AG04450 (cell line): Measurements from ENCODE around the gene EEIG2. TPM values are rescaled to one million over a fixed set of nuclear protein-coding genes. Genes with fewer than 3 reads are reported as not detected.

Experiments used
- CTCF ChIA-PET: fragments of 300-600, 350-600 bp; formaldehyde crosslinking; extraction: SDS; loops from one replicate; lab custom pipeline; 2022; ENCODE audit warnings: antibody characterized with exemption, inconsistent platforms; lab: Charles Lee
- POLR2A ChIA-PET: fragments of 350-600 bp; formaldehyde crosslinking; extraction: SDS; loops from one replicate; lab custom pipeline; 2021; ENCODE audit warnings: antibody characterized with exemption, inconsistent platforms; lab: Yijun Ruan, JAX
- DNase-seq: peaks from one replicate; pipeline ENCODE4 v3.0.0-alpha.2; 2011; ENCODE audit warnings: low read depth, low spot score
- H3K27ac ChIP-seq: one replicate; pipeline ENCODE4 v1.5.1; 2012; ENCODE audit warnings: low read depth, low read length, control low read depth
- H3K27me3 ChIP-seq: one replicate; pipeline ENCODE4 v1.6.0; 2012; ENCODE audit warnings: low read length; ENCODE audit not compliant: control insufficient read depth, insufficient read depth
- H3K4me3 ChIP-seq: 2 replicates; pipeline ENCODE4 v1.5.1; 2011; ENCODE audit warnings: mild to moderate bottlenecking, low read depth, low read length, control low read depth
- H3K9me3 ChIP-seq: 2 replicates; pipeline ENCODE4 v1.5.1; 2012; ENCODE audit warnings: low read length; ENCODE audit not compliant: control insufficient read depth, insufficient read depth
- polyA plus RNA-seq: library from polyadenylated mRNA; depleted of rRNA; stranded (reverse); fragments of >200 nt; gene quantifications from 2 replicates; pipeline ENCODE4 v1.2.3, GENCODE V29; 2011
- TF ChIP-seq, protein P1 (sequence below): IDR thresholded peaks from 2 replicates; pipeline ENCODE4 v1.5.1; 2011; ENCODE audit warnings: low read depth, low read length, control low read depth, inconsistent platforms

The EEIG2 gene
- polyA plus RNA-seq, 1 experiment: 6.1 TPM

DNA sequence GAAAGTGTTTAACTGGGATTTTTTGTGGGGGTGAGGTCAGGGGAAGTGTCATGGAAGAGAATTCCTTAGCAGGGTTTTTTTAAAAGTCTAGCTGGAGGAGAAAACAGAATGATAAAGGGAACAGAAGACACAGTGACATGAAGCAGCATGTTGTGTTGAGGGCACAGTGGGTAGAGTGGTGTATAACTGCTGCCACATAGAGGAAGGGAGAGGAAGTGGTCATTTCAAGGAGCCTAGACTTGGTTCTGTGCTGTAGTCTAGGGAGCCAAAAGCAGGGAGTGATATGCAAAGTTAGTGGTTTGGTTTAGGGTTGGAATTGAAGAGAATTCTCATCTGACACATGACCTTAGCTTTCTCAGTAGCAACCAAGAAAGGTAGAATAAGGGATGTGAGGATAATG, 10.2 kb downstream of the EEIG2 start:
- H3K4me3 ChIP-seq: no peak overlapping the region
- H3K27ac ChIP-seq: no peak overlapping the region
- no peaks in the 10 kb centered on the region for H3K9me3 ChIP-seq
- no peaks in the 10 kb centered on the region for H3K27me3 ChIP-seq
- ChIA-PET POLR2A (no interaction called here), CTCF (interaction anchor here (1.1 to 3.9 kb wide), 3 partner anchors 11 to 93 kb away, joined by 3 to 25 read pairs (median 3); partner anchors contain the start of gene EEIG2)
- DNase-seq: no peak
- TF ChIP-seq, protein P1, sequence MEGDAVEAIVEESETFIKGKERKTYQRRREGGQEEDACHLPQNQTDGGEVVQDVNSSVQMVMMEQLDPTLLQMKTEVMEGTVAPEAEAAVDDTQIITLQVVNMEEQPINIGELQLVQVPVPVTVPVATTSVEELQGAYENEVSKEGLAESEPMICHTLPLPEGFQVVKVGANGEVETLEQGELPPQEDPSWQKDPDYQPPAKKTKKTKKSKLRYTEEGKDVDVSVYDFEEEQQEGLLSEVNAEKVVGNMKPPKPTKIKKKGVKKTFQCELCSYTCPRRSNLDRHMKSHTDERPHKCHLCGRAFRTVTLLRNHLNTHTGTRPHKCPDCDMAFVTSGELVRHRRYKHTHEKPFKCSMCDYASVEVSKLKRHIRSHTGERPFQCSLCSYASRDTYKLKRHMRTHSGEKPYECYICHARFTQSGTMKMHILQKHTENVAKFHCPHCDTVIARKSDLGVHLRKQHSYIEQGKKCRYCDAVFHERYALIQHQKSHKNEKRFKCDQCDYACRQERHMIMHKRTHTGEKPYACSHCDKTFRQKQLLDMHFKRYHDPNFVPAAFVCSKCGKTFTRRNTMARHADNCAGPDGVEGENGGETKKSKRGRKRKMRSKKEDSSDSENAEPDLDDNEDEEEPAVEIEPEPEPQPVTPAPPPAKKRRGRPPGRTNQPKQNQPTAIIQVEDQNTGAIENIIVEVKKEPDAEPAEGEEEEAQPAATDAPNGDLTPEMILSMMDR: peak; percentile 31

DNA sequence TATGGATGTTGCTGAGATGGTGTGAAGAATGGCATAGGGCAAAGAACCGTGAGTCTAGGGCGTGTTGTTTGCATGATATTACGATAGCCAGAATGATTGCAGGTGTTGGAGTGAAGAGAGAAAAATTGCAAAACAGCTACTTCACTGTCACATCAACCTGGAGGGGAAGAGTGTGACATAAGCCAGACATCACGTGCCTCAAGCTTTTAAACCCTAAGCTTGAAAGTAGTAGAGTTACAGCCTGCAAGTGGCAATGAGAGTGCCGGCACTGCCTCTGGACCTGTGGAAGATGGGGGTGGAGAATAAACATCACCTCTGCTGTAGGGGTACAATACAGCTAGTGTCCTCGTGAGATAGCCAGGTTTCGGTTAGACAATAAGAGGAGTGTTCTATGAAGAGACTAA, 11.1 kb downstream of the EEIG2 start:
- no peak overlapping the region for H3K27ac ChIP-seq
- TF ChIP-seq, protein P1: no peak
- no peaks in the 10 kb centered on the region for H3K9me3 ChIP-seq
- ChIA-PET POLR2A (no interaction called here), CTCF (interaction anchor here (3.9 kb wide), 1 partner anchor 11 kb away, joined by 25 read pairs; the partner anchor contains the start of gene EEIG2)
- H3K27me3 ChIP-seq: no peaks in the 10 kb centered on the region
- no peak overlapping the region for H3K4me3 ChIP-seq
- DNase-seq: no peak

DNA sequence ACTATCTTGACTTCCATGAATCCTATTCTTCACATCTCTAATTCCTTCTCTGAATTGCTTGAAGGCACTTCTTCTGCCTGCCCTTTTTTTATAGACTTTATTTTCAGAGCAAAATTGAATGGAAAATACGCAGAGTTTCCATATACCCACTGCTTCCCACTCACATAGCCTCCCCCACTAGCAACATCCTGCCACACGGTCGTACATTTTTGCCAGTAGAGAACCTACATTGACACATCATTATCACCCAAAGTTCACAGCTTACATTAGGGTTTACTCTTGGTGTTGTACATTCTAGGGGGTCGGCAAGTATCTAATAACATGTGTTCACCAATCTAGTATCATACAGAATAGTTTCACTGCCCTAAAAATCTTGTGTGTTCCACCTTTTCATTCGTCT, 12.3 kb downstream of the EEIG2 start:
- Histone ChIP-seq H3K4me3 (no peak overlapping the region), H3K27me3 (no peaks in the 10 kb centered on the region), H3K27ac (no peak overlapping the region), H3K9me3 (no peaks in the 10 kb centered on the region)
- TF ChIP-seq, protein P1: no peak
- no peak for DNase-seq
- CTCF ChIA-PET: no interaction called here
- POLR2A ChIA-PET: no interaction called here

DNA sequence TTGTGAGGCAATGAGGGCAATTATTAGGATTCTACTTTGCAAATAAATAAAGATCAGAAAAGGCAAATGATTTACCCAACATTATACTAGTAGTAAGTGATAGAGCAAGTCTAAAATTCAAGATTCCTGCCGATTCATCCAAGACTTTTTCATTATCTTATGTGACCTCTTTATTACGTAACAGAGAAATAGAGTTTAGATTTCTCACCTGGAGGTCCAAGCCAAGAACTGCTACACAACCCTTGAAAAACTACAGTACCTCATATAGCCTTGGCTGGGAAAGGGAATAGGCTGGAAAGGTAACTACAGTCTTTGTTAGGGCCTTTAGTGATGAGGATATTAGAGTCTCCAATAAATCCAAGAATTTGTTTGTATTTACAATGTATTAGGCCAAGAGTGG, 13.3 kb downstream of the EEIG2 start:
- no peaks in the 10 kb centered on the region for H3K27me3 ChIP-seq
- no peaks in the 10 kb centered on the region for H3K9me3 ChIP-seq
- POLR2A ChIA-PET: no interaction called here
- no peak overlapping the region for H3K4me3 ChIP-seq
- DNase-seq: no peak
- TF ChIP-seq, protein P1: no peak
- CTCF ChIA-PET: no interaction called here
- H3K27ac ChIP-seq: no peak overlapping the region

DNA sequence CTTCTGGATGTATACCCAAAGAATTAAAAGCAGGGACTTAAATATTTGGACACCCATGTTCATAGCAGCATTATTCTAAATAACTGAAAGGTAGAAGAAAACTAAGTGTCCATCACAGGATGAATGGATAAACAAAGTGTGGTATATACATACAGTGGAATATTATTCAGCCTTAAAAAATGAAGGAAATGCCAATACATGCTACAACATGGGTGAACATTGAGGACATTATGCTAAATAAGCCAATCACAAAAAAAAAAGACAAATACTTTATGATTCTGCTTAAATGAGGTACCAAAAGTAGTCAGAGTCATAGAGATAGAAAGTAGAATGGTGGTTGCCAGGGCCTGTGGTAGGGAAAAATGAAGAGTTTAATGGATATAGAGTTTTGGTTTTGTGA, 14.1 kb downstream of the EEIG2 start:
- Histone ChIP-seq H3K4me3 (no peak overlapping the region), H3K27ac (no peak overlapping the region), H3K27me3 (no peaks in the 10 kb centered on the region), H3K9me3 (no peaks in the 10 kb centered on the region)
- DNase-seq: no peak
- CTCF ChIA-PET: no interaction called here
- POLR2A ChIA-PET: interaction anchor here (0.9 kb wide), 1 partner anchor 11 kb away, joined by 3 read pairs; no protein-coding TSS in a partner anchor
- TF ChIP-seq, protein P1: no peak
